Activated CD8-positive, alpha-beta T cell treated with anti-CD3 and anti-CD28 coated beads for 36 hours (primary cell): ENCODE measurements around the gene SYT7. TPM values are rescaled to one million over a fixed set of nuclear protein-coding genes. Genes with fewer than 3 reads are reported as not detected.
"Not testable (repeated sequence)": the region's sequence is repeated elsewhere in the genome, so short reads cannot be mapped to it uniquely, and the experiment has no call there.

ENCODE experiments used
- ATAC-seq: fragments of 200-7000 bp; cut with Tn5 transposase; one replicate; pipeline ENCODE4 v1.10.0; 2021; ENCODE audit warnings: mild to moderate bottlenecking, moderate library complexity
- CTCF ChIA-PET: fragments of 350-600 bp; sonication (Branson Sonifier 250); formaldehyde crosslinking; loops from one replicate; lab custom pipeline; 2021; ENCODE audit warnings: antibody characterized with exemption; lab: Charles Lee
- POLR2A ChIA-PET: fragments of 350-600 bp; sonication (Branson Sonifier 250); formaldehyde crosslinking; loops from one replicate; lab custom pipeline; 2021; ENCODE audit warnings: antibody characterized with exemption; lab: Charles Lee
- DNase-seq: peaks from one replicate; pipeline ENCODE4 v3.0.0-alpha.2; 2020
- H3K27ac Mint-ChIP-seq: one replicate; pipeline ENCODE4 v1.8.0; 2021; ENCODE audit warnings: mild to moderate bottlenecking, mixed read lengths
- H3K27me3 Mint-ChIP-seq: one replicate; pipeline ENCODE4 v1.8.0; 2021; ENCODE audit warnings: mixed read lengths
- H3K36me3 Mint-ChIP-seq: one replicate; pipeline ENCODE4 v1.8.0; 2021; ENCODE audit warnings: low read depth, mixed read lengths
- H3K4me1 Mint-ChIP-seq: one replicate; pipeline ENCODE4 v1.8.0; 2021; ENCODE audit warnings: low read depth, mixed read lengths
- H3K4me3 Mint-ChIP-seq: one replicate; pipeline ENCODE4 v1.8.0; 2021; ENCODE audit warnings: mild to moderate bottlenecking, moderate library complexity, mixed read lengths
- H3K9me3 Mint-ChIP-seq: one replicate; pipeline ENCODE4 v1.8.0; 2021; ENCODE audit warnings: mixed read lengths
- intact Hi-C: fragments of 100-400 bp; cut with micrococcal nuclease; formaldehyde crosslinking; loops from one replicate; pipeline ENCODE4 v1.10.0; 2022
- microRNA-seq: library from miRNA; unstranded; fragments of <30 nt; microRNA quantifications from one replicate; pipeline ENCODE4 v1.2.0, GENCODE V29; 2022; ENCODE audit warnings: borderline microRNAs expressed, borderline replicate concordance
- total RNA-seq, 2 experiments: library from RNA; stranded (reverse); gene quantifications; one replicate each; pipeline ENCODE4 v1.2.3, GENCODE V29; 2021
- TF ChIP-seq, protein P1 (sequence below): fragments of 200-600 bp; IDR thresholded peaks from one replicate; pipeline ENCODE4 v1.8.0; 2022; ENCODE audit warnings: antibody characterized with exemption, mild to moderate bottlenecking

SYT7 gene
- total RNA-seq, 2 experiments from 2014 or later: not detected

GRCh38 chr11:61472868-61473267 lies 108.0 kb downstream of the SYT7 start:
- ATAC-seq (no peak), DNase-seq (no peak)
- no peak overlapping the region for H3K4me3 Mint-ChIP-seq
- H3K27me3 Mint-ChIP-seq: no peaks in the 10 kb centered on the region
- peaks cover 6% of the 10 kb centered on the region for H3K36me3 Mint-ChIP-seq
- intact Hi-C loops: no loop called here
- TF ChIP-seq, protein P1, sequence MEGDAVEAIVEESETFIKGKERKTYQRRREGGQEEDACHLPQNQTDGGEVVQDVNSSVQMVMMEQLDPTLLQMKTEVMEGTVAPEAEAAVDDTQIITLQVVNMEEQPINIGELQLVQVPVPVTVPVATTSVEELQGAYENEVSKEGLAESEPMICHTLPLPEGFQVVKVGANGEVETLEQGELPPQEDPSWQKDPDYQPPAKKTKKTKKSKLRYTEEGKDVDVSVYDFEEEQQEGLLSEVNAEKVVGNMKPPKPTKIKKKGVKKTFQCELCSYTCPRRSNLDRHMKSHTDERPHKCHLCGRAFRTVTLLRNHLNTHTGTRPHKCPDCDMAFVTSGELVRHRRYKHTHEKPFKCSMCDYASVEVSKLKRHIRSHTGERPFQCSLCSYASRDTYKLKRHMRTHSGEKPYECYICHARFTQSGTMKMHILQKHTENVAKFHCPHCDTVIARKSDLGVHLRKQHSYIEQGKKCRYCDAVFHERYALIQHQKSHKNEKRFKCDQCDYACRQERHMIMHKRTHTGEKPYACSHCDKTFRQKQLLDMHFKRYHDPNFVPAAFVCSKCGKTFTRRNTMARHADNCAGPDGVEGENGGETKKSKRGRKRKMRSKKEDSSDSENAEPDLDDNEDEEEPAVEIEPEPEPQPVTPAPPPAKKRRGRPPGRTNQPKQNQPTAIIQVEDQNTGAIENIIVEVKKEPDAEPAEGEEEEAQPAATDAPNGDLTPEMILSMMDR: no peak
- CTCF ChIA-PET: interaction anchor here (1.2 to 1.8 kb wide), 2 partner anchors 36 to 44 kb away, joined by 3 to 12 read pairs; no protein-coding TSS in a partner anchor
- H3K4me1 Mint-ChIP-seq: peaks cover 9% of the 10 kb centered on the region
- no peaks in the 10 kb centered on the region for H3K9me3 Mint-ChIP-seq
- H3K27ac Mint-ChIP-seq: no peak overlapping the region
- POLR2A ChIA-PET: no interaction called here

DNA sequence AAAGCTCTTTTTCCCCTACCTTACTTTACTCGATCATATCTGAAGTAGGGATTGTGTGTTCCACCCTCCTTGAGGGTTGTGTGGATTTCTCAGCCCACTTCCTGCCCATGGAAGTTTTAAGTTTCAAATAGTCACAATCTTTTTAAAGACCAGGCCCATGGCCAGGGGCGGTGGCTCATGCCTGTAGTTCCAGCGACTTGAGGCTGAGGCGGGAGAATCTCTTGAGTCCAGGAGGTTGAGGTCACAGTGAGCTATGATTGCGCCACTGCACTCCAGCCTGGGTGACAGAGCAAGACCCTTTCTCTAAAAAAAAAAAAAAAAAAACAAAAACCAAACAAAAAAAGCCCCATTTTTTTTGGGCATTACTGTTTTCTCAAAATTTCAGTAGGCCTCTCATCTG lies 108.6 kb downstream of the SYT7 start:
- no peaks in the 10 kb centered on the region for H3K9me3 Mint-ChIP-seq
- POLR2A ChIA-PET: no interaction called here
- no peak overlapping the region for H3K4me3 Mint-ChIP-seq
- TF ChIP-seq, protein P1: no peak
- no peak for ATAC-seq
- DNase-seq: no peak
- CTCF ChIA-PET: interaction anchor here (1.0 to 1.8 kb wide), 5 partner anchors 10 to 156 kb away, joined by 3 to 12 read pairs (median 3); no protein-coding TSS in a partner anchor
- peaks cover 6% of the 10 kb centered on the region for H3K36me3 Mint-ChIP-seq
- no peaks in the 10 kb centered on the region for H3K27me3 Mint-ChIP-seq
- H3K4me1 Mint-ChIP-seq: peaks cover 11% of the 10 kb centered on the region
- H3K27ac Mint-ChIP-seq: no peak overlapping the region
- intact Hi-C loops: no loop called here

DNA sequence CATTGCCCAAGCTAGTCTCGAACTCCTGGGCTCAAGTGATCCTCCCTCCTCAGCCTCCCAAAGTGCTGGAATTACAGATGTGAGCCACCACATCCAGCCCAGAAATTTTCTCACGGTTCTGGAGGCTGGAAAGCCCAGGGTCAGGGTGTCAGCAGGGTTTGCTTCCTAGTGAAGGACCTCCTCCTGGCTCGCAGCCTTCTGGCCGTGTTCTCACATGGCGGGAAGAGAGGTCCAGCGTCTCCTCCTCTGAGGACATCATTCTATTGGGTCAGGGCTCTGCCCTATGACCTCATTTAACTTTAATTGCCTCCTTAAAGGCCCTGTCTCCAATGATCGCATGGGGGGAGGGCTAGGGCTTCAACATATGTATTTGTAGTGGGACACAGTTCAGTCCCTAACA lies 112.9 kb downstream of the SYT7 start:
- H3K27me3 Mint-ChIP-seq: no peaks in the 10 kb centered on the region
- ATAC-seq (no peak), DNase-seq (no peak)
- TF ChIP-seq, protein P1: no peak
- intact Hi-C loops: no loop called here
- no peak overlapping the region for H3K27ac Mint-ChIP-seq
- no peaks in the 10 kb centered on the region for H3K9me3 Mint-ChIP-seq
- H3K4me3 Mint-ChIP-seq: no peak overlapping the region
- POLR2A ChIA-PET: no interaction called here
- peaks cover 4% of the 10 kb centered on the region for H3K4me1 Mint-ChIP-seq
- H3K36me3 Mint-ChIP-seq: peaks cover 7% of the 10 kb centered on the region
- CTCF ChIA-PET: interaction anchor here (1.0 to 2.4 kb wide), 6 partner anchors 9 to 100 kb away, joined by 3 to 7 read pairs (median 4); no protein-coding TSS in a partner anchor

DNA sequence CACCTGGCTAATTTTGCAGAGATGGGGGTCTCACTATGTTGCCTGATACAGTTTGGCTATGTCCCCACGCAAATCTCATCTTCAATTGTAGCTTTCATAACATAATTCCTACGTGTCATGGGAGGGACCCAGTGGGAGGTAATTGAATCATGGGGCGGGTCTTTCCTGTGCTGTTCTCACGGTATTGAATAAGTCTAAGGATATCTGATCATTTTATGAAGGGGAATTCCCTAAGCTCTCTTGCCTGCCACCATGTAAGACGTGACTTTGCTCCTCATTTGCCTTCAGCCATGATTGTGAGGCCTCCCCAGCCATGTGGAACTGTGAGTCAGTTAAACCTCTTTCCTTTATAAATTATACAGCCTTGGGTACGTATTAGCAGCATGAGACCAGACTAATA lies 113.3 kb downstream of the SYT7 start:
- intact Hi-C loops, H3K4me1 Mint-ChIP-seq, POLR2A ChIA-PET, H3K9me3 Mint-ChIP-seq, H3K27me3 Mint-ChIP-seq, H3K4me3 Mint-ChIP-seq, ATAC-seq, H3K27ac Mint-ChIP-seq, DNase-seq, H3K36me3 Mint-ChIP-seq: not testable (repeated sequence)
- CTCF ChIA-PET: interaction anchor here (1.3 to 2.4 kb wide), 4 partner anchors 15 to 100 kb away, joined by 3 to 7 read pairs (median 4); no protein-coding TSS in a partner anchor

Small RNA genes within 50 kb of the gene (microRNA-seq; reads per million reads assigned to microRNA genes)
- 1.2 reads per million for gene MIR4488

Other genes with a start within 250 kb of the SYT7 start
- 100 to 1,000 TPM; 269 to 270 TPM for gene DDB1, start 248.0 kb downstream of the SYT7 start, total RNA-seq
- gene TKFC, start 247.8 kb downstream of the SYT7 start, total RNA-seq: 10 to 100 TPM; 79.1 to 86.3 TPM
- gene CYB561A3, start 219.2 kb downstream of the SYT7 start, total RNA-seq: 10 to 100 TPM; 32.4 to 33.5 TPM
- 10 to 100 TPM; 38.6 to 47.0 TPM for gene TMEM138, start 218.7 kb downstream of the SYT7 start, total RNA-seq
- 1 to 10 TPM; 8.6 to 9.3 TPM for gene TMEM216, start 188.5 kb downstream of the SYT7 start, total RNA-seq
- gene CPSF7, start 151.1 kb downstream of the SYT7 start, total RNA-seq: 100 to 1,000 TPM in 1 of 2 experiments, 10 to 100 TPM in 1; 98.5 to 105 TPM
- 10 to 100 TPM; 33.6 to 35.3 TPM for gene SDHAF2, start 151.0 kb downstream of the SYT7 start, total RNA-seq
- gene LRRC10B, start 72.3 kb downstream of the SYT7 start, total RNA-seq: not detected
- gene DAGLA, start 99.3 kb upstream of the SYT7 start, total RNA-seq: under 1 TPM in 1 of 2 experiments, not detected in 1; 0.05 TPM
- gene MYRF, start 171.6 kb upstream of the SYT7 start, total RNA-seq: 1 to 10 TPM in 1 of 2 experiments, under 1 TPM in 1; 0.97 to 1.6 TPM
- gene TMEM258, start 211.5 kb upstream of the SYT7 start, total RNA-seq: 100 to 1,000 TPM; 162 to 170 TPM
- 100 to 1,000 TPM; 109 to 114 TPM for gene FEN1, start 211.8 kb upstream of the SYT7 start, total RNA-seq
- 10 to 100 TPM; 33.9 to 34.4 TPM for gene FADS1, start 235.9 kb upstream of the SYT7 start, total RNA-seq
- gene FADS2, start 247.2 kb upstream of the SYT7 start, total RNA-seq: 100 to 1,000 TPM; 131 to 134 TPM